ENCODE results near the gene MCCC2. TPM values are rescaled to one million over a fixed set of nuclear protein-coding genes. Genes with fewer than 3 reads are reported as not detected.

MCCC2 gene
- total and polyA plus RNA-seq, 2 of the 4 experiments (the other 2 are of a cell fraction), result 18.0 to 22.0 TPM

- DNase-seq (no peak), ATAC-seq (ENCODE audit: low read depth) (peak; percentile 21; the same call in 1 of the 2 replicates)
- dilution Hi-C loops (cut with HindIII; ENCODE audit: low sequenced_read_pairs, unreplicated experiment), result no loop called here
- Histone ChIP-seq H3K9me3 (ENCODE audit: control insufficient read depth, insufficient read depth, low read length) (no peaks in the 10 kb centered on the region), H4K8ac (ENCODE audit: low read depth in 2 of 2, low read length in 2 of 2) (no peak overlapping the region), H2BK20ac (ENCODE audit: low read depth, low read length) (no peak overlapping the region), H2BK120ac (ENCODE audit: low read depth, low read length) (no peak overlapping the region), H3K79me1 (ENCODE audit: low read depth in 1 of 2, low read length in 2 of 2) (peaks cover 0 to 7% of the 10 kb centered on the region in 2 experiments; a peak in 2 of 4 replicates), H4K5ac (ENCODE audit: low read depth, low read length) (no peak overlapping the region), H3K4me2 (ENCODE audit: low read depth, low read length) (no peak overlapping the region), H2BK5ac (ENCODE audit: low read depth, low read length, poor library complexity, severe bottlenecking) (no peak overlapping the region), H3K27ac (ENCODE audit: insufficient read depth, low read length) (no peak overlapping the region), H2AFZ (replicated peaks; ENCODE audit: low read length, poor library complexity) (no peak overlapping the region), H3K4me3 (ENCODE audit: insufficient read depth, low read depth, low read length) (no peak overlapping the region), H2AK5ac (ENCODE audit: low read depth, low read length) (no peak overlapping the region), H2BK15ac (ENCODE audit: low read depth, low read length) (no peak overlapping the region), H3K14ac (replicated peaks; ENCODE audit: low read depth, low read length) (no peak overlapping the region), H3K36me3 (ENCODE audit: control insufficient read depth, insufficient read depth, low read length) (peaks cover 23% of the 10 kb centered on the region), H3K18ac (ENCODE audit: low read depth, low read length) (no peak overlapping the region), H3K23ac (ENCODE audit: low read depth, low read length) (no peak overlapping the region), H2AK9ac (replicated peaks; ENCODE audit: low read depth, low read length, poor library complexity) (no peak overlapping the region), H3K56ac (ENCODE audit: extremely low read depth, insufficient read depth, low read length) (no peak overlapping the region), H3K9me1 (ENCODE audit: insufficient read depth, low read length) (peaks cover 3% of the 10 kb centered on the region), H3K4ac (ENCODE audit: low read depth, low read length) (no peak overlapping the region), H3K9ac (ENCODE audit: low read depth, low read length) (no peak overlapping the region), H3K27me3 (ENCODE audit: control insufficient read depth, insufficient read depth, low read length) (no peaks in the 10 kb centered on the region), H4K91ac (ENCODE audit: insufficient read depth, low read depth, low read length) (no peak overlapping the region), H3K4me1 (ENCODE audit: control insufficient read depth, insufficient read depth, low read length) (no peaks in the 10 kb centered on the region), H4K20me1 (ENCODE audit: insufficient read depth, low read length) (no peaks in the 10 kb centered on the region)
- intact Hi-C loops (cut with micrococcal nuclease), result loop anchor here (5.0 kb wide), 1 partner anchor 48 kb away; no protein-coding TSS in a partner anchor
- in situ Hi-C loops (cut with MboI; ENCODE audit: low sequenced_read_pairs), result no loop called here
- no TSS peak for BruUV-seq (replicated peaks)
- CTCF ChIA-PET, result no interaction called here
- TF ChIP-seq RAD21 (IDR thresholded peaks at IDR 0.05; ENCODE audit: low read length) (no peak), RCOR1 (IDR thresholded peaks at IDR 0.05; ENCODE audit: insufficient replicate concordance, low read length) (no peak), MAZ (IDR thresholded peaks at IDR 0.05; ENCODE audit: borderline replicate concordance, low read depth, low read length) (no peak), ELK1 (IDR thresholded peaks at IDR 0.05; ENCODE audit: borderline replicate concordance, low read depth, low read length) (no peak), SMC3 (IDR thresholded peaks at IDR 0.05; ENCODE audit: low read depth, low read length) (no peak), CEBPB (IDR thresholded peaks at IDR 0.05; ENCODE audit: low read depth, low read length) (no peak), CHD1 (IDR thresholded peaks at IDR 0.05; ENCODE audit: low read depth, low read length) (no peak), FOS (IDR thresholded peaks at IDR 0.05; ENCODE audit: low read depth, low read length) (no peak), POLR2A (IDR thresholded peaks at IDR 0.05; ENCODE audit: low read depth, low read length) (no peak), USF2 (IDR thresholded peaks at IDR 0.05; ENCODE audit: low read depth, low read length) (no peak), NFE2L2 (IDR thresholded peaks at IDR 0.05; ENCODE audit: low read depth, low read length) (no peak), RFX5 (IDR thresholded peaks at IDR 0.05; ENCODE audit: low read depth, low read length) (no peak), BHLHE40 (IDR thresholded peaks at IDR 0.05; ENCODE audit: low read depth, low read length) (no peak), MAFK (IDR thresholded peaks at IDR 0.05; ENCODE audit: low read depth, low read length) (no peak), MXI1 (IDR thresholded peaks at IDR 0.05; ENCODE audit: borderline replicate concordance, low read depth, low read length) (no peak)
- POLR2A ChIA-PET (ENCODE audit: unreplicated experiment), result no interaction called here
These were observed 22.2 kb upstream of the MCCC2 start for GRCh38 chr5:71564895-71565294.

All from IMR-90 (cell line).